GM13977 (cell line): Measurements from ENCODE around the gene SLC25A38.

ENCODE experiments used
- DNase-seq: peaks from one replicate; pipeline ENCODE4 v3.0.0; 2012; ENCODE audit warnings: low spot score
- CTCF ChIP-seq: IDR thresholded peaks from 2 replicates; pipeline ENCODE4 v1.5.1; 2012; ENCODE audit warnings: mild to moderate bottlenecking, control low read depth; ENCODE audit not compliant: insufficient read depth; ENCODE audit errors: extremely low read depth, missing control alignments
- in situ Hi-C: fragments of 300-500 bp; cut with MboI; formaldehyde crosslinking; loops from one replicate; pipeline ENCODE4 v1.12.0; 2022; ENCODE audit warnings: low sequenced_read_pairs, low pct_unique_long_range_greater_than_20kb, mixed read lengths, inconsistent platforms; ENCODE audit not compliant: unreplicated experiment

The SLC25A38 gene

GRCh38 chr3:39434574-39434973 is 51.4 kb downstream of the SLC25A38 start:
- no peak for DNase-seq
- in situ Hi-C loops: no loop called here
- no peak for TF ChIP-seq CTCF

GRCh38 chr3:39435006-39435748 is 52.0 kb downstream of the SLC25A38 start:
- no peak for DNase-seq
- in situ Hi-C loops: no loop called here
- no peak for TF ChIP-seq CTCF

- no peak for DNase-seq
- no peak for TF ChIP-seq CTCF
- in situ Hi-C loops: no loop called here
These were observed 55.7 kb downstream of the SLC25A38 start for GRCh38 chr3:39438880-39439279.

DNA sequence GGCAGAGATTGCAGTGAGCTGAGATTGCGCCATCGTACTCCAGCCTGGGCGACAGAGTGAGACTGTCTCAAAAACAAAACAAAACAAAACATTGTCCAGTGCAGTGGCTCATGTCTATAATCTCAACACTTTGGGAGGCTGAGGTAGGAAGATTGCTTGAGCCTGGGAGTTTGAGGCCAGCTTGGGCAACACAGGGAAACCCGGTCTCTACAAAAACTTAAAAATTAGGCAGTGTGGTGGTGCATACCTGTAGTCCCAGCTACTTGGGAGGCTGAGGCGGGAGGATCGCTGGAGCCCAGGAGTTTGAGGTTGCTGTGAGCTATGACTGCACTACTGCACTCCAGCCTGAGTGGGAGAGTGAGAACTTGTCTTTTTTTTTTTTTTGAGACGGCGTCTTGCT is 57.1 kb downstream of the SLC25A38 start:
- DNase-seq: no peak
- in situ Hi-C loops: no loop called here
- no peak for TF ChIP-seq CTCF

DNA sequence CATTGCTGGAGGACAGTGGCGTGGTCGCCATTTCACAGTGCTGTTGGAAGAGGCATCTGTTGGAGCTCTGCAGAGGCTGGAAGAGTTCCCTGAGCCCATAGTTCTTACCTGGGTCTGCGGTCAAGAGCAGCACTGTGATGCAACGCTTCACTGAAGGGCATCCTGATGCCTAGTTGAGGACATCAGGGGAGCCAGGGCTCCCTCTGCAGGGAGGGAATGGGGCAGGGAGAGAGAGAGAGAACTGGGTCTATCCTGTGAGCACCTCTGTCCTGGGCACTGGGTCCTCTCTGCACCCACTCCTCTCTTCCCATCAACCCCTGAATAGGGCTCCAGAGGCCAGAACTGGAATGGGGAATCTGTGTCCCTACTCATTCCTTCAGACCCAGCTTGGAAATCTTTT is 60.4 kb downstream of the SLC25A38 start:
- DNase-seq: no peak
- in situ Hi-C loops: no loop called here
- TF ChIP-seq CTCF: no peak

DNA sequence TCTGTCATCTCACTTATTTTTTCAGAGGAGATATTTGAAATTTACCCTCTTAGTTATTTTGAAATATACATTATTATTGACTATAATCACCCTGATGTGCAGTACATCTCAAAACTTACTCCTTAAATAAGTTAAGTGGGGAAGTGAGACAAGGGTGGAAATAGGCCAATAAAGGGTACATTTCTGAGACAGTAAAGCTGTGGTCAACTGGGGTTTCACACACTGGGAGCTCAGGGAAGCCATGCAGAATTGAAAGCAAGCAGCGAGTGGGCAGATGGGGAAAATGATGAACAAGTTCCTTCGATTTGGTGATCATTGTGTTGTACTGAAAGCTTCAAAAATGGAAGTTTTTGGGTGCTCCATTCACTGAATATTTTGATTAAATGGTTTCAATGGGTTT is 62.8 kb downstream of the SLC25A38 start:
- TF ChIP-seq CTCF: no peak

More for the DNA sequence above, 62.8 kb downstream of the SLC25A38 start:
- DNase-seq: no peak
- in situ Hi-C loops: no loop called here
